ENCODE results near the gene PIK3CD. TPM values are rescaled to one million over a fixed set of nuclear protein-coding genes. Genes with fewer than 3 reads are reported as not detected.

PIK3CD gene
- total and polyA plus RNA-seq, 2 donors (not counting 3 experiments of a cell fraction or from before 2014, with no cell fraction given) = 3.5 to 5.2 TPM

DNA sequence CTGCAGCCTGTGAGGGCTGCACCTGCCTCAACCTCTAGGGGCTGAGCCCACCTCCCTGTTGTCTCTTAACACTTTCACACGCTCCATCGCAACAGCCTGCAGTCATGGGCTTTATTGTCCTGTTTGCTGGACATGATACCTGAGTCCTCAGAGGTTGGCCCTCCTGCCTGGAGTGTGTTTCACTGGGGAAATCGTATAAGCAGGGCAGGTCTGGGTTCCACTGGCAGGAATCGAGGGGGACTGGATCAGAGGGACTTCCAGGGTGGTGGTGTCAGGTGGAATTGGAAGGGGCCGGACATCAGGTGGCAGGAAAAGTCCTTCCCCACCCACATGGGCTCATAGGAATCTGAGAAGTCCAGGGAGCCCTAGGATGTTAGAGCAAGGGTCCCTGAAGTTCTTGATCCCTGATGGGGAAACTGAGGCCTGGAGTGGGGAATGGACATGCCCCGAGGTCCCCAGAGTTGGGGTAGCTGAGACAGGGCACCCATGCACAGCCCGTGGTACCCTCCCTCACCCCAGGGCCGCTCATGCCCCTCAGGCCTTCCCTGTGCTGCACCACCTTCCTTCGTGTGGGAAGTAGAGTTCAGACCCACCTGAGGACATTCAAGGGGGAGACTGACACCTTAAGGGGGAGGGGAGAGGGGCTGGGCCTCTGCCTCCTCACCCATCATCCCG is 66.6 kb downstream of the PIK3CD start:
- H2AFZ ChIP-seq (ENCODE audit: low read depth, low read length) = peak overlapping the region; percentile 50
- no peak overlapping the region for H3K4me3 ChIP-seq (replicated peaks in 1 of 3; ENCODE audit: insufficient read depth in 1 of 3, low read depth in 1 of 3, low read length in 3 of 3)
- intact Hi-C loops (cut with micrococcal nuclease) (no loop called here), dilution Hi-C loops (cut with MboI; ENCODE audit: extremely low pct_ligation_motif_present, low sequenced_read_pairs) (no loop called here)
- CTCF ChIA-PET = no interaction called here
- no peaks in the 10 kb centered on the region for H3K9me1 ChIP-seq (replicated peaks; ENCODE audit: control insufficient read depth, extremely low read depth, insufficient read depth, low read length)
- H3K27me3 ChIP-seq (ENCODE audit: control insufficient read depth in 2 of 2, insufficient read depth in 2 of 2, low read length in 2 of 2) = no peaks in the 10 kb centered on the region
- no peak overlapping the region for H3K9ac ChIP-seq (replicated peaks; ENCODE audit: extremely low read depth, insufficient read depth, low read length)
- H3K4me1 ChIP-seq (ENCODE audit: control insufficient read depth, extremely low read depth, insufficient read depth, low read length) = no peaks in the 10 kb centered on the region
- POLR2A ChIA-PET = no interaction called here
- H3K27ac ChIP-seq (ENCODE audit: insufficient read depth, low read depth, low read length) = no peak overlapping the region
- no peaks in the 10 kb centered on the region for H3K9me3 ChIP-seq (replicated peaks; ENCODE audit: control insufficient read depth, insufficient read depth, low read length)
- H3K79me2 ChIP-seq (ENCODE audit: control insufficient read depth, insufficient read depth, low read length) = no peaks in the 10 kb centered on the region
- no peaks in the 10 kb centered on the region for H4K20me1 ChIP-seq (replicated peaks; ENCODE audit: control insufficient read depth, extremely low read depth, insufficient read depth, low read length)
- DNase-seq (ENCODE audit: low read depth, low spot score) (no peak), FAIRE-seq (no peak)
- H3K36me3 ChIP-seq (ENCODE audit: control insufficient read depth in 2 of 2, extremely low read depth in 1 of 2, insufficient read depth in 2 of 2, low read length in 2 of 2) = no peaks in the 10 kb centered on the region
- H3K4me2 ChIP-seq (ENCODE audit: insufficient read depth, low read length) = no peak overlapping the region
- TF ChIP-seq POLR2AphosphoS5 (IDR thresholded peaks at IDR 0.05; ENCODE audit: insufficient read depth, low read depth, low read length) (no peak), FOS (IDR thresholded peaks at IDR 0.05; ENCODE audit: borderline replicate concordance, insufficient read depth, low read length) (no peak), EZH2 (IDR thresholded peaks at IDR 0.05; ENCODE audit: borderline replicate concordance, low read depth, low read length, severe bottlenecking) (no peak), POLR2A (IDR thresholded peaks at IDR 0.05; ENCODE audit: low read depth, low read length) (no peak), MYC (IDR thresholded peaks at IDR 0.05; ENCODE audit: low read depth, low read length) (no peak), GATA2 (IDR thresholded peaks at IDR 0.05; ENCODE audit: insufficient read depth, insufficient read length, low read depth, low read length) (no peak), JUN (IDR thresholded peaks at IDR 0.05; ENCODE audit: borderline replicate concordance, insufficient read depth, insufficient read length, low read depth) (no peak)
- TF ChIP-seq, protein P1, sequence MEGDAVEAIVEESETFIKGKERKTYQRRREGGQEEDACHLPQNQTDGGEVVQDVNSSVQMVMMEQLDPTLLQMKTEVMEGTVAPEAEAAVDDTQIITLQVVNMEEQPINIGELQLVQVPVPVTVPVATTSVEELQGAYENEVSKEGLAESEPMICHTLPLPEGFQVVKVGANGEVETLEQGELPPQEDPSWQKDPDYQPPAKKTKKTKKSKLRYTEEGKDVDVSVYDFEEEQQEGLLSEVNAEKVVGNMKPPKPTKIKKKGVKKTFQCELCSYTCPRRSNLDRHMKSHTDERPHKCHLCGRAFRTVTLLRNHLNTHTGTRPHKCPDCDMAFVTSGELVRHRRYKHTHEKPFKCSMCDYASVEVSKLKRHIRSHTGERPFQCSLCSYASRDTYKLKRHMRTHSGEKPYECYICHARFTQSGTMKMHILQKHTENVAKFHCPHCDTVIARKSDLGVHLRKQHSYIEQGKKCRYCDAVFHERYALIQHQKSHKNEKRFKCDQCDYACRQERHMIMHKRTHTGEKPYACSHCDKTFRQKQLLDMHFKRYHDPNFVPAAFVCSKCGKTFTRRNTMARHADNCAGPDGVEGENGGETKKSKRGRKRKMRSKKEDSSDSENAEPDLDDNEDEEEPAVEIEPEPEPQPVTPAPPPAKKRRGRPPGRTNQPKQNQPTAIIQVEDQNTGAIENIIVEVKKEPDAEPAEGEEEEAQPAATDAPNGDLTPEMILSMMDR (IDR thresholded peaks at IDR 0.05; ENCODE audit: extremely low read depth in 1 of 2, insufficient read depth in 1 of 2, low read depth in 1 of 2, low read length in 2 of 2) = no peak
- TF ChIP-seq, protein P2, sequence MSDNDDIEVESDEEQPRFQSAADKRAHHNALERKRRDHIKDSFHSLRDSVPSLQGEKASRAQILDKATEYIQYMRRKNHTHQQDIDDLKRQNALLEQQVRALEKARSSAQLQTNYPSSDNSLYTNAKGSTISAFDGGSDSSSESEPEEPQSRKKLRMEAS (IDR thresholded peaks at IDR 0.05; ENCODE audit: insufficient read depth, insufficient read length) = no peak
- BruUV-seq (replicated peaks) = no TSS peak
